Caco-2 (cell line): ENCODE results near the gene ULBP1. TPM values are rescaled to one million over a fixed set of nuclear protein-coding genes. Genes with fewer than 3 reads are reported as not detected.
"Not testable (repeated sequence)": the region's sequence is repeated elsewhere in the genome, so short reads cannot be mapped to it uniquely, and the experiment has no call there.

Source experiments
- BruUV-seq: library from RNA; stranded (reverse); fragments of 400-500 nt; replicated peaks from 2 replicates; lab custom pipeline; 2021; lab: Mats Ljungman, UMichigan
- CTCF ChIA-PET: fragments of 300-600 bp; sonication (Branson Sonifier 250); formaldehyde crosslinking; loops from one replicate; lab custom pipeline; 2022; ENCODE audit warnings: antibody characterized with exemption; lab: Charles Lee
- POLR2A ChIA-PET: fragments of 300-600 bp; sonication (Branson Sonifier 250); formaldehyde crosslinking; loops from one replicate; lab custom pipeline; 2022; ENCODE audit warnings: antibody characterized with exemption; lab: Charles Lee
- DNase-seq, 2 experiments: peaks; one replicate each; pipeline versions ENCODE4 v3.0.0 to v3.0.0-alpha.2; 2020 to 2022
- H3K27me3 ChIP-seq: replicated peaks from 2 replicates; pipeline ENCODE4 v1.6.0; 2011; ENCODE audit warnings: low read length; ENCODE audit not compliant: control insufficient read depth, insufficient read depth
- H3K36me3 ChIP-seq: 2 replicates; pipeline ENCODE4 v1.5.1; 2011; ENCODE audit warnings: low read length; ENCODE audit not compliant: control insufficient read depth, insufficient read depth
- H3K4me1 ChIP-seq: fragments of 250-450 bp; sonication (Bioruptor Pico); 2 replicates; pipeline ENCODE4 v1.5.1; 2020; ENCODE audit warnings: mild to moderate bottlenecking
- H3K4me3 ChIP-seq: 2 replicates; pipeline ENCODE4 v1.5.1; 2011; ENCODE audit warnings: low read depth, mild to moderate bottlenecking, control low read depth, low read length
- H3K9me3 ChIP-seq: fragments of 250-450 bp; sonication (Bioruptor Pico); 2 replicates; pipeline ENCODE4 v1.5.1; 2020; ENCODE audit warnings: mild to moderate bottlenecking, moderate library complexity
- H3K27ac Mint-ChIP-seq: one replicate; pipeline ENCODE4 v1.8.0; 2022; ENCODE audit warnings: mixed read lengths; ENCODE audit not compliant: unreplicated experiment
- H3K27me3 Mint-ChIP-seq: one replicate; pipeline ENCODE4 v1.8.0; 2022; ENCODE audit warnings: mixed read lengths; ENCODE audit not compliant: insufficient read depth, unreplicated experiment
- H3K36me3 Mint-ChIP-seq: one replicate; pipeline ENCODE4 v1.8.0; 2022; ENCODE audit warnings: mild to moderate bottlenecking, mixed read lengths; ENCODE audit not compliant: insufficient read depth, unreplicated experiment
- H3K4me1 Mint-ChIP-seq: one replicate; pipeline ENCODE4 v1.8.0; 2022; ENCODE audit warnings: low read depth, mixed read lengths; ENCODE audit not compliant: unreplicated experiment
- H3K4me3 Mint-ChIP-seq: one replicate; pipeline ENCODE4 v1.8.0; 2022; ENCODE audit warnings: mild to moderate bottlenecking, moderate library complexity, mixed read lengths; ENCODE audit not compliant: unreplicated experiment
- H3K9me3 Mint-ChIP-seq: one replicate; pipeline ENCODE4 v1.8.0; 2022; ENCODE audit warnings: mixed read lengths; ENCODE audit not compliant: unreplicated experiment
- CTCF ChIP-seq, 2 experiments: fragments of 200-600 bp in 1 of 2; IDR thresholded peaks; 1 replicate in 1 of 2; 2 replicates in 1 of 2; pipeline versions ENCODE4 v1.5.1 to v1.8.0; 2011 to 2022; ENCODE audit warnings: antibody characterized with exemption in 1 of 2, control low read depth in 1 of 2, inconsistent platforms in 1 of 2, low read depth in 1 of 2, low read length in 1 of 2, mild to moderate bottlenecking in 1 of 2, moderate library complexity in 1 of 2; ENCODE audit not compliant: insufficient read depth in 1 of 2, severe bottlenecking in 1 of 2, unreplicated experiment in 1 of 2
- intact Hi-C: fragments of 100-400 bp; cut with micrococcal nuclease; formaldehyde crosslinking; loops from one replicate; pipeline ENCODE4 v1.10.0; 2022; ENCODE audit not compliant: unreplicated experiment
- total RNA-seq: library from RNA; stranded (reverse); gene quantifications from 2 replicates; pipeline ENCODE4 v1.2.3, GENCODE V29; 2022

ULBP1 gene
- total RNA-seq, 1 experiment from 2014 or later: 7.7 TPM

DNA sequence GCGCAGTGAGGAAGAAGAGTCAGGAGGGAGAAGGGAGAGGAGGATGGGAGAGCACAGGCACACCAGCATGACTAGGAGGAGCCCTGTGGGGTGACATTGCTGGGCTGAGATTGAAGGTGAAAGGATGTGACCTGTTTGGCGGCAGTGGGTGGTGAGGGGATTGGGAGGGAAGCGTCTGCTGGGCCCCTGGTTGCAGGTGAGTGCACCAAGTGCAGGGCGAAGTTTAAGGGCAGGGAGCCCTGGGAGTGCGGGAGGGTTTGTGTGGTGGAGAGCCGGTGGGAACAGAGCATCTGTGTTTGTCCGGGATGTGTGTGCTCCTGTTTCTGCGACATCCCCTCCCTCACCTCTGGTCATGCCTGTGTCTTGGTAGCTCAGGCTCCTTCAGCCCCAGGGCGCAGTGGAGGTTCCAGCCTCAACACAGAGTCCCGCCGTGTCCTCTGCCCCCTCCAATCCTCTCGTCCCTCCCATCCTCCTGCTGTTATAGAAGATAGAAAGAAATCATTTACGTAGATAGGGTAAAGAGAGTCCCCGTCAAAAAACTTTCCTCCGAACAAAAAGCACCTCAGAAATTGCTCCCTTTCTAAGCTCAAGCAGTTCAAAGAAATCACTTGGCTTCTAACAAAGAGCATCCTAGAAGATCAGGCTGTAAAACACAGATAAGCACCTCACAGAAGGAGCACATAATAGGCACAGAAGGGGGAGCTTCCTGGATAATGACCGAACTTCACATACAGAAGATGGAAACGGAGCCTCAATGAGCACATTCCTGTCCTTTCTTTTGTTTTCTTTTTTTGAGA lies 25.0 kb downstream of the ULBP1 start:
- POLR2A ChIA-PET: no interaction called here
- Mint-ChIP-seq H3K4me1 (peaks cover 11% of the 10 kb centered on the region), H3K4me3 (no peak overlapping the region), H3K36me3 (no peaks in the 10 kb centered on the region), H3K9me3 (no peaks in the 10 kb centered on the region), H3K27me3 (peaks cover 48% of the 10 kb centered on the region), H3K27ac (no peak overlapping the region)
- Histone ChIP-seq H3K9me3 (no peaks in the 10 kb centered on the region), H3K36me3 (no peaks in the 10 kb centered on the region), H3K4me3 (no peak overlapping the region), H3K27me3 (peaks cover 13% of the 10 kb centered on the region), H3K4me1 (no peaks in the 10 kb centered on the region; the same call in 1 of the 2 replicates)
- DNase-seq: no peak
- CTCF ChIA-PET: no interaction called here
- no TSS peak for BruUV-seq
- intact Hi-C loops: no loop called here
- no peak for TF ChIP-seq CTCF (IDR thresholded peaks at IDR 0.05; ENCODE audit: insufficient read depth in 1 of 2, low read depth in 1 of 2, low read length in 1 of 2, severe bottlenecking in 1 of 2, unreplicated experiment in 1 of 2)

- Histone ChIP-seq H3K4me1 (no peaks in the 10 kb centered on the region; the same call in 1 of the 2 replicates), H3K36me3 (no peaks in the 10 kb centered on the region), H3K4me3 (peak overlapping the region; percentile 15), H3K9me3 (no peaks in the 10 kb centered on the region), H3K27me3 (peaks cover 13% of the 10 kb centered on the region)
- Mint-ChIP-seq H3K27me3 (peaks cover 50% of the 10 kb centered on the region), H3K27ac (no peak overlapping the region), H3K36me3 (no peaks in the 10 kb centered on the region), H3K4me3 (peak overlapping the region; percentile 72), H3K4me1 (peaks cover 11% of the 10 kb centered on the region), H3K9me3 (no peaks in the 10 kb centered on the region)
- DNase-seq: no peak
- intact Hi-C loops: no loop called here
- no peak for TF ChIP-seq CTCF (IDR thresholded peaks at IDR 0.05; ENCODE audit: insufficient read depth in 1 of 2, low read depth in 1 of 2, low read length in 1 of 2, severe bottlenecking in 1 of 2, unreplicated experiment in 1 of 2)
- ChIA-PET POLR2A (no interaction called here), CTCF (no interaction called here)
- no TSS peak for BruUV-seq
Observed at GRCh38 chr6:149990212-149990660, 26.5 kb downstream of the ULBP1 start.

DNA sequence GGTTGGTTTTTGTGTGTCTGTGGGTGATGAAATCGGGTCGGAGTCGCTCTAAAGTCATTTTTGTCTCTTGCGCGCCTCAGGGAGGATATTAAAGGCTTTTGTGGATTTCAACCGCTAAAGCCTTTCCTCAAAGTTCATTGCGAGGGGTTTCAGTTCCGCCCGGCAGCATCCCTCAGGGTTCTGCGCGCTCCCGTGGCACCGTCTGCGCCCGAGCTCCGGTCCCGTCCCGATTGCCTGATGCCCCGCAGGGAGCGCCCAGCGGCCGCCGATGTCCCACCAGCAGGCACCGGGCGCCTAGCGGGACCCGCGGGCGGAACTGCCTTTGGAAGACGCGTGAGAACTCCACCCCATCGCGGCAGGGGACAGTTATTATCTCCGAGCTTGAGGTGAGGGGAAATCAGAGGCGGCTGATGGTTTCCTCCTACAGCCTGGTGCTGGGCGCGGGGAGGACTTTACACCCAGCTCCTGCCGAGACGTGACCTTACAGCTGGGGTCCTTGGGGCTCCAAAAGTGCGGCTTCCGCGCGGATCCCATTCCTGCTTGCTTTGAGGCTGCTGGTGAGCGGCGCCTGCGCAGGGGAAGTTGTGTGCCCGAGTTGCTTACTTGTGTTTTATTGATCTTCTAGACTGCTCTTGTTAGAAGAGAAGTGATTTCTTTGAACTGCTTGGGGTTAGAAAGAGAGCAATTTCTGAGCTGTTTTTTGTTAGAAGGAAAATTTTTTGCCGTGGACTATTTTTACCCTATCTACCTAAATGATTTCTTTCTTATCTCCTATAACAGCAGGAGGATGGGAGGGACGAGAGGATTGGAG lies 27.1 kb downstream of the ULBP1 start:
- intact Hi-C loops: no loop called here
- no TSS peak for BruUV-seq
- DNase-seq: peak in 1 of 2 experiments; percentile 32
- H3K27me3 ChIP-seq: peaks cover 13% of the 10 kb centered on the region
- no peaks in the 10 kb centered on the region for H3K36me3 Mint-ChIP-seq
- no peaks in the 10 kb centered on the region; the same call in 1 of the 2 replicates for H3K4me1 ChIP-seq
- H3K27ac Mint-ChIP-seq: no peak overlapping the region
- no peaks in the 10 kb centered on the region for H3K36me3 ChIP-seq
- peak overlapping the region; percentile 28 for H3K4me3 ChIP-seq
- H3K9me3 ChIP-seq: no peaks in the 10 kb centered on the region
- H3K27me3 Mint-ChIP-seq: peaks cover 50% of the 10 kb centered on the region
- ChIA-PET POLR2A (interaction anchor here (0.6 kb wide), 1 partner anchor 127 kb away, joined by 6 read pairs; no protein-coding TSS in a partner anchor), CTCF (no interaction called here)
- no peaks in the 10 kb centered on the region for H3K9me3 Mint-ChIP-seq
- H3K4me1 Mint-ChIP-seq: peaks cover 11% of the 10 kb centered on the region
- H3K4me3 Mint-ChIP-seq: peak overlapping the region; percentile 72
- no peak for TF ChIP-seq CTCF (IDR thresholded peaks at IDR 0.05; ENCODE audit: insufficient read depth in 1 of 2, low read depth in 1 of 2, low read length in 1 of 2, severe bottlenecking in 1 of 2, unreplicated experiment in 1 of 2)

DNA sequence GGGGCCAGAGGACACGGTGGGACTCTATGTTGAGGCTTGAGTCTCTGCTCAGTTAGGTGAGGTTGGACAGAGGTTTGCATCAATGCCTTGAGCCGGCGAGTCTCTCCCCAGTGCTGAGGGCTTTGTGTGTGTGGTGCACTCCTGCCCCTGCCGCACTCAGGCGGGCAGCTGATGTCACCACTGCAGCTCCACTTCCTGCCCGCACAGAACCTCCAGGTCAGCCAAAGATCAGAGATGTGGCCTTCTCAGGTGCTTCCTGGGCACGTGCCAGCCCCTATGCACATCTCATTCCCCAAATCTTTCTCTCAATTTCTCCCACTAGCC lies 27.7 kb downstream of the ULBP1 start:
- BruUV-seq, DNase-seq, H3K36me3 ChIP-seq, H3K4me1 ChIP-seq, H3K27ac Mint-ChIP-seq, H3K9me3 ChIP-seq, H3K9me3 Mint-ChIP-seq, intact Hi-C loops, CTCF ChIA-PET, H3K36me3 Mint-ChIP-seq: not testable (repeated sequence)
- Histone ChIP-seq H3K4me3 (peak overlapping the region; percentile 28; the same call in 1 of the 2 replicates), H3K27me3 (peaks cover 13% of the 10 kb centered on the region)
- peak overlapping the region; percentile 72 for H3K4me3 Mint-ChIP-seq
- H3K4me1 Mint-ChIP-seq: peaks cover 11% of the 10 kb centered on the region
- POLR2A ChIA-PET: interaction anchor here (0.6 kb wide), 1 partner anchor 128 kb away, joined by 6 read pairs; no protein-coding TSS in a partner anchor
- H3K27me3 Mint-ChIP-seq: peaks cover 49% of the 10 kb centered on the region
